SJSA1 (cell line): ENCODE data around the gene GALNT11. TPM values are rescaled to one million over a fixed set of nuclear protein-coding genes. Genes with fewer than 3 reads are reported as not detected.
"Not testable (repeated sequence)": the region's sequence is repeated elsewhere in the genome, so short reads cannot be mapped to it uniquely, and the experiment has no call there.

Source experiments
- DNase-seq, 2 experiments: peaks; one replicate each; pipeline ENCODE4 v3.0.0-alpha.2; 2015 to 2020; ENCODE audit warnings: low spot score in 2 of 2, low read depth in 1 of 2
- H3K27ac ChIP-seq: fragments of 250-450 bp; sonication (Bioruptor Pico); 2 replicates; pipeline ENCODE4 v1.5.1; 2020; ENCODE audit warnings: mild to moderate bottlenecking, moderate library complexity
- H3K27me3 ChIP-seq: fragments of 250-450 bp; sonication (Bioruptor Pico); replicated peaks from 2 replicates; pipeline ENCODE4 v1.5.1; 2020; ENCODE audit warnings: mild to moderate bottlenecking, moderate library complexity
- H3K36me3 ChIP-seq: fragments of 250-450 bp; sonication (Bioruptor Pico); 2 replicates; pipeline ENCODE4 v1.5.1; 2020; ENCODE audit warnings: mild to moderate bottlenecking
- H3K4me1 ChIP-seq: fragments of 250-450 bp; sonication (Bioruptor Pico); replicated peaks from 2 replicates; pipeline ENCODE4 v1.6.1; 2021; ENCODE audit warnings: mild to moderate bottlenecking
- H3K4me3 ChIP-seq: fragments of 250-450 bp; sonication (Bioruptor Pico); 2 replicates; pipeline ENCODE4 v1.5.1; 2020; ENCODE audit warnings: mild to moderate bottlenecking
- H3K9me3 ChIP-seq: fragments of 250-450 bp; sonication (Bioruptor Pico); replicated peaks from 2 replicates; pipeline ENCODE4 v1.5.1; 2020; ENCODE audit warnings: mild to moderate bottlenecking
- total RNA-seq: library from RNA; depleted of rRNA; stranded (reverse); fragments of >200 nt; shearing (Covaris generic); gene quantifications from 2 replicates; pipeline ENCODE4 v1.2.3, GENCODE V29; 2014

The GALNT11 gene
- total RNA-seq, 1 experiment from 2014 or later: 48.8 TPM

GRCh38 chr7:152074673-152075072 lies 49.2 kb downstream of the GALNT11 start:
- 0 out of 2 replicates have a peak, but pooled peaks cover 8% of the 10 kb centered on the region for H3K4me1 ChIP-seq
- H3K27me3 ChIP-seq: no peaks in the 10 kb centered on the region
- no peak overlapping the region for H3K27ac ChIP-seq
- no peak overlapping the region for H3K4me3 ChIP-seq
- no peaks in the 10 kb centered on the region for H3K36me3 ChIP-seq
- H3K9me3 ChIP-seq: no peaks in the 10 kb centered on the region
- DNase-seq: no peak

GRCh38 chr7:152075379-152075778 lies 49.9 kb downstream of the GALNT11 start:
- DNase-seq, H3K4me1 ChIP-seq, H3K4me3 ChIP-seq, H3K36me3 ChIP-seq, H3K9me3 ChIP-seq, H3K27me3 ChIP-seq, H3K27ac ChIP-seq: not testable (repeated sequence)

- 0 out of 2 replicates have a peak, but pooled peaks cover 8% of the 10 kb centered on the region for H3K4me1 ChIP-seq
- DNase-seq: no peak
- no peak overlapping the region for H3K4me3 ChIP-seq
Observed at GRCh38 chr7:152076324-152076821, 50.9 kb downstream of the GALNT11 start.

GRCh38 chr7:152076940-152077933 lies 51.8 kb downstream of the GALNT11 start:
- no peaks in the 10 kb centered on the region for H3K9me3 ChIP-seq
- H3K4me3 ChIP-seq: no peak overlapping the region
- H3K27ac ChIP-seq: no peak overlapping the region
- no peaks in the 10 kb centered on the region for H3K36me3 ChIP-seq
- no peaks in the 10 kb centered on the region for H3K27me3 ChIP-seq
- DNase-seq: no peak
- 0 out of 2 replicates have a peak, but pooled peaks cover 8% of the 10 kb centered on the region for H3K4me1 ChIP-seq

More at GRCh38 chr7:152076324-152076821, 50.9 kb downstream of the GALNT11 start:
- Histone ChIP-seq H3K27ac (no peak overlapping the region), H3K27me3 (no peaks in the 10 kb centered on the region), H3K36me3 (no peaks in the 10 kb centered on the region), H3K9me3 (no peaks in the 10 kb centered on the region)

- DNase-seq: no peak
- Histone ChIP-seq H3K27ac (no peak overlapping the region), H3K27me3 (no peaks in the 10 kb centered on the region), H3K9me3 (no peaks in the 10 kb centered on the region), H3K4me1 (0 out of 2 replicates have a peak, but pooled peaks cover 8% of the 10 kb centered on the region), H3K4me3 (no peak overlapping the region), H3K36me3 (no peaks in the 10 kb centered on the region)
Observed at GRCh38 chr7:152078025-152078424, 52.6 kb downstream of the GALNT11 start.

- Histone ChIP-seq H3K4me1 (0 out of 2 replicates have a peak, but pooled peaks cover 5% of the 10 kb centered on the region), H3K36me3 (no peaks in the 10 kb centered on the region), H3K9me3 (no peaks in the 10 kb centered on the region), H3K4me3 (no peak overlapping the region), H3K27me3 (no peaks in the 10 kb centered on the region), H3K27ac (no peak overlapping the region)
- DNase-seq: no peak
Observed at GRCh38 chr7:152078786-152079185, 53.3 kb downstream of the GALNT11 start.

GRCh38 chr7:152081088-152081487 lies 55.6 kb downstream of the GALNT11 start:
- Histone ChIP-seq H3K27ac (no peak overlapping the region), H3K36me3 (no peaks in the 10 kb centered on the region), H3K4me1 (no peaks in the 10 kb centered on the region), H3K4me3 (no peak overlapping the region), H3K27me3 (no peaks in the 10 kb centered on the region), H3K9me3 (no peaks in the 10 kb centered on the region)
- DNase-seq: no peak

- H3K4me3 ChIP-seq, H3K27ac ChIP-seq, H3K9me3 ChIP-seq, H3K27me3 ChIP-seq, H3K4me1 ChIP-seq, DNase-seq, H3K36me3 ChIP-seq: not testable (repeated sequence)
Observed at GRCh38 chr7:152082073-152082721, 56.7 kb downstream of the GALNT11 start.

GRCh38 chr7:152085131-152085530 lies 59.7 kb downstream of the GALNT11 start:
- Histone ChIP-seq H3K4me1 (no peaks in the 10 kb centered on the region; the same call in 1 of the 2 replicates), H3K27ac (no peak overlapping the region), H3K36me3 (no peaks in the 10 kb centered on the region), H3K9me3 (peaks cover 8% of the 10 kb centered on the region; the same call in 1 of the 2 replicates), H3K4me3 (no peak overlapping the region), H3K27me3 (no peaks in the 10 kb centered on the region)
- DNase-seq: no peak

GRCh38 chr7:152086513-152086912 lies 61.0 kb downstream of the GALNT11 start:
- no peak overlapping the region for H3K27ac ChIP-seq
- H3K4me3 ChIP-seq: no peak overlapping the region
- no peaks in the 10 kb centered on the region for H3K36me3 ChIP-seq
- DNase-seq: no peak
- no peaks in the 10 kb centered on the region for H3K27me3 ChIP-seq
- no peaks in the 10 kb centered on the region; the same call in 1 of the 2 replicates for H3K4me1 ChIP-seq
- H3K9me3 ChIP-seq: peaks cover 8% of the 10 kb centered on the region; the same call in 1 of the 2 replicates

- no peak overlapping the region for H3K4me3 ChIP-seq
- no peak overlapping the region for H3K27ac ChIP-seq
- H3K36me3 ChIP-seq: no peaks in the 10 kb centered on the region
- no peak for DNase-seq
- H3K4me1 ChIP-seq: no peaks in the 10 kb centered on the region; the same call in 1 of the 2 replicates
- peaks cover 8% of the 10 kb centered on the region; the same call in 1 of the 2 replicates for H3K9me3 ChIP-seq
- no peaks in the 10 kb centered on the region for H3K27me3 ChIP-seq
Observed at GRCh38 chr7:152089183-152089582, 63.7 kb downstream of the GALNT11 start.

GRCh38 chr7:152090747-152091146 lies 65.3 kb downstream of the GALNT11 start:
- Histone ChIP-seq H3K9me3 (peaks cover 8% of the 10 kb centered on the region; the same call in 1 of the 2 replicates), H3K27me3 (no peaks in the 10 kb centered on the region), H3K4me1 (no peaks in the 10 kb centered on the region; the same call in 1 of the 2 replicates), H3K4me3 (no peak overlapping the region), H3K27ac (no peak overlapping the region), H3K36me3 (no peaks in the 10 kb centered on the region)
- no peak for DNase-seq

GRCh38 chr7:152093717-152094116 lies 68.2 kb downstream of the GALNT11 start:
- H3K27ac ChIP-seq: no peak overlapping the region
- H3K4me1 ChIP-seq: no peaks in the 10 kb centered on the region
- H3K4me3 ChIP-seq: no peak overlapping the region
- no peaks in the 10 kb centered on the region for H3K27me3 ChIP-seq
- no peaks in the 10 kb centered on the region for H3K36me3 ChIP-seq
- no peak for DNase-seq
- H3K9me3 ChIP-seq: peaks cover 5% of the 10 kb centered on the region; the same call in 1 of the 2 replicates
